ENCODE results near the gene NFKBIB. TPM values are rescaled to one million over a fixed set of nuclear protein-coding genes. Genes with fewer than 3 reads are reported as not detected.
A peak's percentile ranks its signal among the peaks of the same experiment; 100 is the strongest.

NFKBIB gene
- 10 to 100 TPM; 24.1 to 39.4 (median 35.8) TPM for total RNA-seq

GRCh38 chr19:38899447-38900201 is at the start of gene NFKBIB, which contains the start of gene SIRT2:
TSS of gene NFKBIB (plus strand) at chr19:38899969. CDS start at chr19:38900033, 64 bp downstream.
TSS of gene SIRT2 (minus strand) at chr19:38899618. CDS start at chr19:38899521, 97 bp downstream.
- H3K9me3 ChIP-seq: no peaks in the 10 kb centered on the region
- peak within 1 kb of the TSS; percentile 87 to 94 (median 92) for H3K27ac ChIP-seq (replicated peaks in 1 of 4)
- TF ChIP-seq POLR2A (IDR thresholded peaks at IDR 0.05; ENCODE audit: low read depth) (peak; percentile 85), EP300 (IDR thresholded peaks at IDR 0.05) (no peak), CTCF (IDR thresholded peaks at IDR 0.05) (peak in 1 of 3 experiments; percentile 24), POLR2AphosphoS5 (IDR thresholded peaks at IDR 0.05) (peak; percentile 88 to 96)
- peak within 1 kb of the TSS; percentile 74 to 97 (median 78) for H3K4me3 ChIP-seq
- no peaks in the 10 kb centered on the region for H3K27me3 ChIP-seq
- 0% methylated on average over 5 of the region's 64 CpGs for WGBS
- DNase-seq (ENCODE audit: extremely low spot score): peak; percentile 100
- peaks cover 0 to 6% (median 2%) of the 10 kb centered on the region in 4 donors for H3K36me3 ChIP-seq
- H3K4me1 ChIP-seq: peaks cover 30 to 59% (median 52%) of the 10 kb centered on the region in 4 donors
- intact Hi-C loops (cut with DNase I): no loop called here

- intact Hi-C loops (cut with DNase I): no loop called here
- Histone ChIP-seq H3K36me3 (peaks cover 19 to 28% (median 25%) of the 10 kb centered on the region in 4 donors), H3K4me3 (peak overlapping the region; percentile 75 to 97 (median 84)), H3K27me3 (no peaks in the 10 kb centered on the region), H3K4me1 (peaks cover 43 to 59% (median 52%) of the 10 kb centered on the region in 4 donors), H3K27ac (replicated peaks in 1 of 4) (peak overlapping the region; percentile 98 to 100 (median 100)), H3K9me3 (no peaks in the 10 kb centered on the region)
- TF ChIP-seq POLR2A (IDR thresholded peaks at IDR 0.05; ENCODE audit: low read depth) (peak; percentile 87), EP300 (IDR thresholded peaks at IDR 0.05) (no peak), POLR2AphosphoS5 (IDR thresholded peaks at IDR 0.05) (peak; percentile 96 to 97), CTCF (IDR thresholded peaks at IDR 0.05) (peak in 2 of 3 experiments; percentile 9 to 40)
- DNase-seq (ENCODE audit: extremely low spot score): peak; percentile 100
- 1% methylated on average over 7 of the region's 26 CpGs for WGBS
Observed at GRCh38 chr19:38850436-38850975, 49.3 kb upstream of the NFKBIB start.

GRCh38 chr19:38850976-38851621 is 48.7 kb upstream of the NFKBIB start:
- Histone ChIP-seq H3K27ac (replicated peaks in 1 of 4) (peak overlapping the region; percentile 98 to 100 (median 100)), H3K9me3 (no peaks in the 10 kb centered on the region), H3K27me3 (no peaks in the 10 kb centered on the region), H3K4me1 (peaks cover 40 to 53% (median 46%) of the 10 kb centered on the region in 4 donors), H3K36me3 (peaks cover 13 to 22% (median 19%) of the 10 kb centered on the region in 4 donors), H3K4me3 (peak overlapping the region; percentile 75 to 97 (median 84))
- TF ChIP-seq POLR2A (IDR thresholded peaks at IDR 0.05; ENCODE audit: low read depth): no peak
- no peak for TF ChIP-seq EP300 (IDR thresholded peaks at IDR 0.05)
- TF ChIP-seq POLR2AphosphoS5 (IDR thresholded peaks at IDR 0.05): no peak
- no peak for TF ChIP-seq CTCF (IDR thresholded peaks at IDR 0.05)
- no peak for DNase-seq (ENCODE audit: extremely low spot score)
- WGBS: 2% methylated on average over 38 of the region's 40 CpGs
- intact Hi-C loops (cut with DNase I): no loop called here

- peak; percentile 98 for DNase-seq (ENCODE audit: extremely low spot score)
- H3K36me3 ChIP-seq: peaks cover 7 to 15% (median 13%) of the 10 kb centered on the region in 4 donors
- TF ChIP-seq EP300 (IDR thresholded peaks at IDR 0.05): no peak
- TF ChIP-seq CTCF (IDR thresholded peaks at IDR 0.05): no peak
- peak; percentile 79 for TF ChIP-seq POLR2A (IDR thresholded peaks at IDR 0.05; ENCODE audit: low read depth)
- peak; percentile 96 to 98 for TF ChIP-seq POLR2AphosphoS5 (IDR thresholded peaks at IDR 0.05)
- peak overlapping the region; percentile 98 to 100 (median 100) for H3K27ac ChIP-seq (replicated peaks in 1 of 4)
- H3K4me1 ChIP-seq: peaks cover 35 to 47% (median 40%) of the 10 kb centered on the region in 4 donors
- H3K27me3 ChIP-seq: no peaks in the 10 kb centered on the region
- H3K4me3 ChIP-seq: peak overlapping the region; percentile 75 to 97 (median 84)
- intact Hi-C loops (cut with DNase I): loop anchor here (2.0 kb wide), 1 partner anchor 17 kb away; no protein-coding TSS in a partner anchor
- WGBS: 0% methylated on average over 18 of the region's 67 CpGs
- H3K9me3 ChIP-seq: no peaks in the 10 kb centered on the region
Observed at GRCh38 chr19:38851622-38852230, 48.0 kb upstream of the NFKBIB start.
